SK-N-DZ (cell line): Measurements from ENCODE around the gene EIF5A.

ENCODE experiments used
- DNase-seq: peaks from one replicate; pipeline ENCODE4 v3.0.0-alpha.2; 2015; ENCODE audit warnings: low spot score

EIF5A gene

DNA sequence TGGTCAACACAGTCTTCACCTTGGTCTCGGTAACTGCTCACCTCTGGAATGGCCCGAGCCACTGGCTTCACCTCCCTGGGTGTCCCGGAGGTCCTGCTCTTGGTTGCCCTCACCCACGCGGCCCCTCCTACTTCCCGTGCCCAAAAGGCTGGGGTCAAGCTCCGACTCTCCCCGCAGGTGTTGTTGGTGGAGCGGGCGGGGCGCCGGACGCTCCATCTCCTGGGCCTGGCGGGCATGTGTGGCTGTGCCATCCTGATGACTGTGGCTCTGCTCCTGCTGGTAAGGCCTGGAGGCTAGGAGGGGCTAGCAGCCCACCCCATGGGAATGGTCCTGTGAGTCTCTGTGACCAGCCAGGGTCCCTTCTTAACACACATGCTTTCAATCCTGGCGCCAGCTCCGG lies 22.5 kb upstream of the EIF5A start:
- DNase-seq: no peak

DNA sequence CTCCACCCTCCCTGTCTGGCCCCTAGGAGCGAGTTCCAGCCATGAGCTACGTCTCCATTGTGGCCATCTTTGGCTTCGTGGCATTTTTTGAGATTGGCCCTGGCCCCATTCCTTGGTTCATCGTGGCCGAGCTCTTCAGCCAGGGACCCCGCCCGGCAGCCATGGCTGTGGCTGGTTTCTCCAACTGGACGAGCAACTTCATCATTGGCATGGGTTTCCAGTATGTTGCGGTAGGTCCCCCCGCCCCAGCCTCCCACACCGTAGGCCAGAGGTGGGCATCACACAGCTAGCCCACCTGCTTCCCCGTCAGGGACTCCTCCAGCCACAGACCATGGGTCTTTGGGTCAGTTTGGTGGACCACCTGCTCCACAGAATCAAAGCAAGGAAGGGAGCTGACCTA lies 21.7 kb upstream of the EIF5A start:
- DNase-seq: no peak

DNA sequence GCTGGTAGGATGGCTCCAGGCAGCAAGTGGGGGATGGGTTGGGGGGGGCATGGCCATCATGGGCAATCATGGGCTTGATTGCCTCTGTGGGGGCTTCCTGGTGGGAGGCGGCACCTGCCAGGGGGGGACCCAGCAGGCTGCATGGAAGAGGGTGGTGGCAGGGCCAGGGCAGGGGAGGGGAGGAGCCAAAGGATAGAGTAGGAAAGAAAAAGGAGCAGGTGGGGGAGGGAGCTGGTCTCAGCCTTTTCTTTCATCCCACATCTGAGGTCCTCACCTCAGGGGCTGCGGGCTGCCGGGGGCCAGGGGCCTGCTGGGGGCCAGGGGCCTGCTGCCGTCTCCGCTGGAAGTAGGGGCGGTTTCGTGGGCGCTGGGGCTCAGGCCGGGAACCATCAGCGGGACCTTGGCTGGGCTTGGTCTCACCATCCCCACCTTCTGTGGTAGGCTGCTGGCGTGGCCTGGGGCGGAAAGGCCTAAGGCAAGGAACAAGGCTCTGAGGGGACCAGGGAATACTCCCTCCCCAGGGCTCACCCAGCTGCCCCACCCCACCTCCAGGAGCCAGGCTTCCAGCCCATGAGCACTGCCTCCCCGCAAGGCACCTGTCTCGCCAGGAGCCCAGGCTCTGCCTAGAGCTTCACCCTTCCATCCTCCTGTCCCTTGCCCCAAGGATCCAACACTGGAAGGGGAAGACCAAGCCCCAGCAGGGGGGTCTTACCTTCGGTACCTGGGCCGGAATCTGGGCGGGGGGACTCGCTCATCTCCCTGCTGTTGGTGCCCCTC lies 18.0 kb upstream of the EIF5A start:
- no peak for DNase-seq

DNA sequence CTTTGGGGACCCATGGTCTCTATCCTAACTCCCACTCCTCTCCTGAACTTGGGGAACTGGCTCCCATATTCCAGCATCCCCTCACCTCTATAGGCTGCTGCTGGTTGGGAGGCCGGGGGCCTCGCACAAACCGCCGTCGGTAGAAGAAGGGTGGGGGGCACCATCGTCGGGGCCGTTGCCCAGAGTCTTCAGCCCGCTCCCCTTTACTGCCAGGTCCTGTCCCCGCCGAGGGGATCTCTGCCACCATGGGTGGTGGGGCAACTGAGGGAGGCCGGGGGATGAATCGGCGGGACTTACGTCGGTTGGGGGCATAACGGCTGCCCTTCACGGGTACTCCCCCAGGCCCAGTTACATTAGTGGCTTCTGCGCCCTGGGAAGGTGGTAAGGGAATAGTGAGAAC lies 17.3 kb upstream of the EIF5A start:
- no peak for DNase-seq

DNA sequence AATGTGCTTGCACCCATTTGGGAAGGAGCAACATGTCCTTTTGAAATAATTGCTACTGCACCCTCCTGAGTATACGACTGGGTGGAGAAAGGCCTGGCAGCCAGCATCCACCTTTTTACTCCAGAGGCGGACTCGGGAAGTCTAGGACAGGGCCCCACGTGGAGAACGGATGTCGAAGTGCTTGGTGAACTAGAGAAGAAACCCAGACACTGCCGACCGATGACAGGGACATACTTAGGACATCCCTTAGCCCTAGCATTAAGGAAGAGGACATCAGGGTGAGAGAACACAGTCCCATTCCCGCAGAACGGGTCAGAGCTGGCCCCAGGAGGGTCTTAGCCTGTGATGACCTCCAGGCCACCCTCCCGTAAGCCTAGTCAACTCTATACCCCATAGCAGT lies 16.7 kb upstream of the EIF5A start:
- no peak for DNase-seq

DNA sequence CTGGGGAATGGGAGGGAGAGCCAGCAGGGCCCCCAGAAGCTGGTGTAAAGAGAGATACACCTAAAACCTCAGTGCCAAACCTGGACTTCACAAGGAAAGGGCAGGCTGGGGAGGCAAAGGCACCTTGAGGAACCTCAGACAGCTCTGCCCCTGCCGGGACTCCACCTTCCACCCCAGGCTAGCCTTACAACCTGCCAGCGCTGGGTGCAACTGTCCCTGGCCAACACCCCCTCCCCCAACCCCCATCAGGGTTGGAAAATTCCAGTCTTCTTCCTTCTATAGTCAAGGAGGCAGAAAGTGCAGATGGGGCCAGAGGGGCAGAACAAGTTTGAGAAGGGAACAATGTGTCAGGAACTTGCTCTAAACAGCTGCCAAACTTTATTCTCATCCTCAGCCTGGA lies 15.2 kb upstream of the EIF5A start:
- DNase-seq: no peak

DNA sequence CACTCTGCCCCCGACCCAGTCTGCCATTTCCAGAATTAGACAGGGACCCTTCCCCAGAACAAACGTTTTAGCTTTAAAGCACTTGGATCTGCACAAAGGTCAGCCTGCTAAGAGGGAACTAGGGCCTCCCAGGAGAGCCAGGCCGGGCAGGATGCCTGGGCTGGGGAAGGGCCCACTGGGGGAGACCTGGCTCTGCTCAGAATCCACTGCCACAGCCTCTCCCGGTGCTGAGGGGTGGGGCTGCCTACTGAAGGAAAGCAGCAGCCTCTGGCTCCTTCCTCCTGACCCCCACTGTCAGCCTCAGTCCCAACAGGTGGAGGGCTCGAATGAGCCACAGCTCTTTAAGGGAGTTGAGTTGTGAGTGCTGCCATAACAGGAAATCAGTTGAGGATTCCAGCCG lies 14.7 kb upstream of the EIF5A start:
- no peak for DNase-seq

DNA sequence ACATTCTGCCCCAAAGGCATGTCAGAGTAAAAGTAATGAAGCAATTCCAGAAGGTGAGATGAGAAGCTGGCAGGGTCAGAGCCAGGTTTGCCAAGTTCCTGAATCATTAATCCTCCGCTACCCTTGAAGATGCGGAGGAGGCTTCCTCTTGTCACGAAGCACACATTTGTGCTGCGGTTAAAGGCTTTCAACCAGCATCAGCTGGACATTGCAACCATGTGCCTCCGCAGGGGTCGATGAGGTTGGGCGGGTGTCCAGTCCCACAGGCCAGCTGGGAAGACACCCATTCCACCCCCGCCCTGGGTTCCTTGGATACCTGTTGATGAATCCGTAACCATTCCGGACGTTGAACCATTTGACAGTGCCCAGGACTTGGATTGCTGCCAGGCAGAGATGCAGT lies 14.3 kb upstream of the EIF5A start:
- DNase-seq: no peak

DNA sequence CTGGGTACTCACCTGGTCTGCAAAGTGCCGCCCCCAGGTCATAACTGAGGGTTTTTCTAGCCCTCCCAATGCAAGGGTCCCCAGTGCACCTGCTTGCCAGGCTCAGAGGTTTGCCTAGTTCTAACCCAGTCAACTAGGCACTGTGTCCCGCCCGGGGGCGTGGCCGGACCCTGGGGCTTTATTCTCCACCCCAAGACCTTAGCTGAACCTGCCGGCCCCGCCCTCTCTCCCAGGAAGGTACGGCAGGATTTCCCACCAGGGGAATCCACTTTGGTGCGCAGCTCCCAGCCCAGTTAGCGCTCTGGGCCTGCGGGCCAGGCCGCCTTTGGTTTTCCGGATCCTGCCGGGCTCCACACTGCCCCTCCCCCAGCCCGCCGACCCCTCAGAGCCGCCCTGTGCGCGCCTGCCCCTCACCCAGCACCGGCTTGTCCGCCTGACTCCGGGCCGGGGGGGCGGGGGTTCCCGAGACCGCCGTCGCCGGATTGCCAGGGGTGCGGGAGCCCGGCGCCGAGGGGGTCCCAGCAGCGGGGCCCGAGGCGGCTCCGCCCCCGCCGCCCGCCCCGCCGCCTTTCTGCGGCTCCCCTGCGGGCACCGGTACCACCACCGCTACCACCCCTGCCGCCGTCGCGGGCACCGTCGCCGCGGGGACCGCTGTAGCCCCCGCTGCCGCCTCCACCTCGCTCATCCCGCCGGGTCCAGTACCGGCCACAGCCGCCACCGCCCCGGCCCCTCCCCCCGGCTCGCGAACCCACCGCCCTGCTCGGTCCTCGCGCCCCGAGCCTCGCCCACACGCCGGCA lies 13.4 kb upstream of the EIF5A start:
- no peak for DNase-seq

DNA sequence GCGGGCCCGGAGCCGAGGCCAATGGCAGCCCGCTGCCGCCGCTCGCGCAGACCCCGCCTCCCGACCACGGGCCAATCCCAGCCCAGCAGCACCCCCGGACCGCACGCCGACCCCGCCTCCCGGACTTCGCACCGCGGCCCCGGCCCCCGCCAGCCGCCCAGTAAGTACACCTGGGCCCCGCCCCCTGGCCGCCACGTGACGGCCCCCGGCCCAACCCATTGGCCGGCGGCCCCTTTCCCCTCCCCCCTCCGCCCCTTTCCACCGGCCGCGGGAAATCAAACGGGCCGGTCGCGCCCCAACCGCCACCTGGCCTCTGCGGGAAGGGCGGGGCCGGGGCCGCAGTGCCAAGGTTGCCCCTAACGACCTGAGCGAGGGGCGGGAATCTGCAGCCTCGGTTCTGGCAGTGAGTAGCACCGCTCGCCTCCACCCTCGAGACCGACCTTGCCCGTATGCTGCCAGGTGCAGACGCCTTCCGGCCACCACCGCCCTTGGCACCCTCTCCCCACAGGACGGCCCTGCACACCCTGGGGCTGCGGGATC lies 12.7 kb upstream of the EIF5A start, which contains the start of gene YBX2:
TSS of gene YBX2 (minus strand) at position 26 of the 540 bp plus-strand sequence. CDS start 139 bp downstream, outside the sequence.
- DNase-seq: peak; percentile 75

DNA sequence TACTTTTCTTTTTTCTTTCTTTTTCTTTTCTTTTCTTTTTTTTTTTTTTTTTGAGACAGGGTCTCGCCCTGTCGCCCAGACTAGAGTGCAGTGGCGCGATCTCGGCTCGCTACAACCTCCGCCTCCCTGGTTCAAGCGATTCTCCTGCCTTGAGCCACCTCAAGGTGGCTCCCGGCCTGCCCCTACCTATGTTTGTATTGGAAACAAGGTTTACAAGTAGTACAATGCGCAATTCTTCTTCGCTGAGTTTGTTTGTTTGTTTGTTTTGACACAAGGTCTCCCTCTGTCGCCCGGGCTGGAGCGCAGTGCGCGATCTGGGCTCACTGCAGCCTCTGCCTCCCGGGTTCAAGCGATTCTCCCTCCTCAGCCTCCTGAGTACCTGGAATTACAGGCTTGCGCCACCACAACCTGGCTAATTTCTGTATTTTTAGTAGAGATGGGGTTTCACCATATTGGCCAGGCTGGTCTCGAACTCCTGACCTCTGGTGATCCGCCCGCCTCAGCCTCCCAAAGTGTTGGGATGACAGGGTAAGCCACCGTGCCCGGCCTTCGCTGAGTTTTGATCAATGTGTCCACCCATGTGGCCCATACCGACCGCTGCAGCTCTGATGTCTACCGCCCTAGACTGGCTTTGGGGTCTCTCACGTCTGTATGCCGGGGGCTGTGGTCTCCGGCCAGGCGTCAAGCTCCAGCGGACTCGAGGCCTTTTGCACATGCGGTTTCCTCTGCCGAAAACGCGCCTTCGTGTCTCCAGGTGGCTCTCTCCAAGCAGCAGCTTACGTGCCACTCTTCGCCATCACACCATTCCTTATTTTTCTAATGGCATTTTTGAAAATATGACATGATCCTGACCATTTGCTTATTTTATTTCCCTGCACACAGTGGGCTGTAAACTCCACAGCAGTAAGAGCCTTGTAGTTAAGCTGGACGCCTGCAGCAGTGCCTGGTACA lies 11.9 kb upstream of the EIF5A start:
- no peak for DNase-seq

DNA sequence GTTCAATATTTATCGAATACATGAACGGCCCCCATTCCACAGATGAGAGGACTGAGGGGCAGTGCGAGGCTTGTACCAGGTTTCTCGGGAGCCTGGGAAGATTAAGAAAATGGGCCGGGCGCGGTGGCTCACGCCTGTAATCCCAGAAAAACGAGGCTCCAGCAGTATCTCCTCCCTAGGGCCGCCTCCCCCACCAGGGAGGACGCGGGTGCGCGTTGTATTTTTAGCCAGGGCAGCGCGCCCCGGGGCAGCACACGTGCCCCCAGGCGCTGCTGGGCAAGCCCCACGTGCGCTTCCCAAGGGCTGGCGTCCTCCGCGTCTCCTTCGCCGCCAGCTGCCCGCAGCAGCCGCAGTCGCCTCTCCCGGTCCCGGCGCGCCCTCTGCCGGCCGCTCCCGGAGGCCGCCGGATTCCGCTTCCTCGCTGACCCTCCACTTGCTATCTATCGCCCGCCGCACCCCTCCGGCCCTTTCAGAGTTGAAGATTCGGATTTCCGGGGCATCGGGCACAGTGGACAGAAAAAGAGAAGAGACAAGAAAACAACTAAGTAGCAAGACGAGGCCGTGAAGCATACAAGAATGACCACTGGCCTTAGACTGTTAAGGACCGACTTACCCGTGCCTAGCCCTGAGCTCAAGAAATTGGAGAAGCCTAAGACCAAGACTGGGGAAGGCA lies 11.1 kb upstream of the EIF5A start:
- peak; percentile 81 for DNase-seq

DNA sequence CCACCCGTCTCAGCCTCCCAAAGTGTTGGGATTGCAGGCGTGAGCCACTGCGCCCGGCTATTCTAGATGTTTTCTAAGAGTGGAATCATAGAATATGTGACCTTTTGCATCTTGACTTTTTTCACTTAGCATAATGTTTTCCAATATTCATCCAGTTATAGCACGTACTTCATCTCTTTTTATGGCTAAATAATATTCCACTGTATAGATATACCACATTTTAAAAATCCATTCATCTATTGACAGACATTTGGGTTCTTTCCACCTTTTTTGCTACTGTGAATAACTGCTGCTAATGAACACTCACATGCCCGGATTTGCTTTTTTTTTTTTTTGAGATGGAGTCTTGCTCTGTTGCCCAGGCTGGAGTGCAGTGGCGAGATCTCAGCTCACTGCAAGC lies 3.2 kb upstream of the EIF5A start:
- DNase-seq: no peak

DNA sequence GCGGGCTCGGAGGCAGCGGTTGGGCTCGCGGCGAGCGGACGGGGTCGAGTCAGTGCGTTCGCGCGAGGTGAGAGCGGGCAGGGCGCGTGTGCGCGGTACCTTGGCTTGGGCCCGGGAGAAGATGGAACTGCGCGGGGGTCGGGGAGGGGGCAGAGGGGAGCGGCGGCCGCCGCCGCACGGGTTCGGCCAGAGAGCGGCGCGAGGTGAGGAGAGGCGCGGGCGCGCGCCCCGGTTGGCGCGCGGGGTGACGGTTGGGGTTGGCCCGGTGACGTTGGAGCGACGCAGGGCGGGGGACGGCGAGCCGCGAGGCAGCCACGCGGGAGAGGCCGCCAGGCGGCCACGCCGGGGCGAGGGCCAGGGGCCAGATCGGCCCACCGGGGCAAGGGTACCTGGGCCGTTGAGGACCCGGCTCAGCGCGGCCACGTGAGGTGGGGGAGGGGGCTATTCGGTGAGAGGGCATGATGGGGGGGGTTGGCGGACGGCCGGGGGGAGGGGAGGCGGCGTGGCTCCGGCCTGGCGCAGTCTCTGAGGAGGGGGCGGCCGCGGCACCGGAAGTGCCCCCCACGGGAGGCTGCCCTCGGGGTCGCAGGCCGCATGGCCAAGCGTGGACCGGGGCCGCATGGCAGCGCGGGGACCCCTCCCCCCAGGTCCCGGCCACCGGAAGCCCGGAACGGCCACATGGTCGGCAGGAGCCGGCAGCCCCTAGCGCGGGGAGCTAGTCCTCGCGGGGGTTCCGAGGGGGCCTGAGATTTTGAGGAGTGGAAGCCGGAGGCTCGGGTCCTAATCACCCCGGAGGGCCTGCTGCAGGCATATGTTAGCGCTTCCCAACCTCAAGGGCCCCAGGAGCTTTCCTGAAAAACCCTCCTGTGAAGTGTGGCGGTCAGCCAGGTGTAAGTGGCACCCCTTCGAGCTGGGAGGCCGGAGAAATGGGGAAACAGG lies 527 bp downstream of the EIF5A start:
- no peak for DNase-seq

DNA sequence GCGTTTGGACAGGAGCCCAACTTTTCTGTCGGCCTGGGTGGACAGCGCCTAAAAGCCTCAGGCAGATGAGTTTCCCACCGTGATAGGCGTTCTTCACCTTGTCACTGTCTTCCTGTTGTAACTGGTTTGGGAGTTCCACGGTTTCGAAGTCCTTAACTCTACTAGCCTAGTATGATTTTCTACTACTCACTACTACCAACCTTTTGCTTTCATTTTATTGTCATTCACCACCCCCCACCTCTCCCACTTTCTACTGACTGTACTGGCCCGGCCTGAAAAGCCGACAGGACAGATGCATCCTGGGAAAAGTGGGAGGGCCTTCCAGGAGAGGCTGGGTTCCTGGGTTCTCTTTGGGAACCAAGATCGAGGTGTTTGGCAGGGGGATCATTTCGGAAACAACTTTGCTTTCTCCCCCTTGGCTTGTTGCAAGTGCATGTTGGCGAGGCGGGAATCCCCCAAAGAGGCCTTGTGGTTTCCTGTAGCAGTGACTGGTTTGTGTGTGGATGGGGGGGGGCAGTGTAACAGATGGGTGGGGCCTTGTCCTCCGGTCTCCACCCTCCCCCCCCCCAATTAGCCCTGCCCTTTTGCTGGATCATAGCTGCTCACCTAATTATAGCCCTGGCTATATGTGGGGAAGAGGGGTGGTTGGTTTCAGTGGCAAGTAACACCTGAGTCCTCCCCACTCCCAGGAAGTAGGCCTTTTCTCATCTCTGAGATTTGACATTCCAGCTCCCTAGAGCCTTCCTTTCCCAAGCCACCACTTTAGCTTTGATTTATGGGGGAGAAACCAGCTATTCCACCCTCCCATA lies 1.4 kb downstream of the EIF5A start:
- DNase-seq: peak; percentile 77

DNA sequence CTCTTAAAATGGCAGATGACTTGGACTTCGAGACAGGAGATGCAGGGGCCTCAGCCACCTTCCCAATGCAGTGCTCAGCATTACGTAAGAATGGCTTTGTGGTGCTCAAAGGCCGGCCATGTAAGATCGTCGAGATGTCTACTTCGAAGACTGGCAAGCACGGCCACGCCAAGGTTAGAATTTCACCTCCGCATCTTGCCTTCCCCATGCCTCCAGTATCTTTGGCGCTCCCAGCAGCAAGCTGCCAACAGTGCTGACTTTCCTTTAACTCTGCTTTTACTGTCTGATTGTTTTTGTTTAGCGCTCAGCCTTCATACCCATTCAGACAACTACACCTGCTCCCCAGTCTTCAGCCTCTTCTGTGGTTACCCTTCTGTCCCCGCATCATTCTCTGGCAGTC lies 2.2 kb downstream of the EIF5A start:
- no peak for DNase-seq

DNA sequence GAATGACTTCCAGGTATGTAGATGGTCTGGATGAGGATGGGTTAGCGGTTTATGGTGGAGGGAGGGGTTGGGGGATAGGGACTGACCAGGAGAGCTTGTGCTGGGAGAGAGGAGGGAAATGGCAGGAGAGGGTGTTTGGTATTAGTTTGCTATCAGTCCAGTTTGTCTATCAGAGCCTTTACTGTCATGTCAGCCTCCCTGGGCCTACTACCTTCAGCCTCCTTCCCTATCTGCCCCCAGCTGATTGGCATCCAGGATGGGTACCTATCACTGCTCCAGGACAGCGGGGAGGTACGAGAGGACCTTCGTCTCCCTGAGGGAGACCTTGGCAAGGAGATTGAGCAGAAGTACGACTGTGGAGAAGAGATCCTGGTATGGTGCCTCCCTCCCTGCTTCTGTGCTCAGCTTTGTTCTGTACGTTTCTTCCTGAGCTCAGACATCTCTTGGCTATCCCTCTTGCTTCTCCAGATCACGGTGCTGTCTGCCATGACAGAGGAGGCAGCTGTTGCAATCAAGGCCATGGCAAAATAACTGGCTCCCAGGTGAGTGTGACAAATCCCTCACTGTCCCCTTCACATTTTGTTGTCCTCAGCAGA lies 3.8 kb downstream of the EIF5A start:
- no peak for DNase-seq

DNA sequence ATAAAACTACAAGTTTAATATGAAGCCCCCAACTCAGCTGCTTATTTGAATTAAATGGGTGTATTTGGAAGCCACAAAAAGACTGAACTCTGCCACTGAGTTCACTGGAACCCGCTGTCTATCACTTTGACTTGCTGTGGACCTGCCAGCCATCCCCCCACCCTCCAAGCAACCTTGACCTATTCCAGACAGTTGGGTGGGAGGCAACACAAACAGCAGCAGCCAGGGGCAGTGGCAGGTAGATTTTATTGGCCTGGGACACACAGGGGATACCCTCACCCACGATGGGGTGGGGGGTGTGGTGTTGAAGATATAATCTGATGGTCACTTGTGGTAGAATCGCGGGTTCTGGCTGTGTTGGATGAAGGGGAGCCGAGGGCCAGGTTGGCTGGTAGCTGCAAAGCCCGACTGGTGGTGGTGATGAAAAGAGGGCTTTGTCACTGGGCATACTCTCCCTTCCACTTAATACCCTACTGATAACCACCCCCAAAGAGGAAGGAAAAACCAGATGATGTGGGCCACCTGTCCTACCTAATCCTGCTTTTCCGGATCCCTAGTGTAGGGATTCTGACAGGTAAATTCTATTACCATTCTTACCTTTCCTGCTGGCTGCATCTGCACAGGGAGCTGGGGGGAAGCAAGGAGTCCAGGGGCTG lies 5.1 kb downstream of the EIF5A start:
- no peak for DNase-seq
